K562 (cell line): Measurements from ENCODE around the gene SALL3. TPM values are rescaled to one million over a fixed set of nuclear protein-coding genes. Genes with fewer than 3 reads are reported as not detected.

Experiments
- ATF7 ChIP-seq: fragments of 450-650 bp; IDR thresholded peaks from 2 replicates; pipeline ENCODE4 v1.7.1; 2014; ENCODE audit warnings: mild to moderate bottlenecking, moderate library complexity
- FOXK1 ChIP-seq: sonication (generic); formaldehyde crosslinking; IDR thresholded peaks from 2 replicates; pipeline ENCODE4 v1.8.0; 2022; ENCODE audit warnings: missing genetic modification reagents, mild to moderate bottlenecking, borderline replicate concordance
- PTBP1 ChIP-seq: fragments of 200-400 bp; formaldehyde crosslinking; IDR thresholded peaks from 2 replicates; pipeline ENCODE4 v1.6.1; 2017; ENCODE audit warnings: low read depth, low read length
- TARDBP ChIP-seq: fragments of 450-650 bp; IDR thresholded peaks from 2 replicates; pipeline ENCODE4 v1.6.1; 2016
- polyA plus RNA-seq, 8 experiments: library from polyadenylated mRNA; depleted of rRNA in 4 of 8; stranded (reverse) in 5 of 8; unstranded in 3 of 8; fragments of >200 nt; fragmentation: Nextera tagmentation in 2 of 8; fragmentation: Illumina TruSeq in 1 of 8; extraction: Ambion mirVana in 2 of 8; extraction: Trizol in 1 of 8; gene quantifications; 2 replicates each; pipeline versions ENCODE4 v1.2.1 to v1.2.3, GENCODE V29; 2011 to 2014; ENCODE audit warnings: inconsistent platforms in 1 of 8, missing spikeins in 1 of 8
- total RNA-seq, 7 experiments: library from RNA; depleted of rRNA in 6 of 7; stranded (reverse); fragments of >200 nt in 6 of 7; fragmentation: Illumina TruSeq in 2 of 7; extraction: Trizol in 2 of 7; gene quantifications; 2 replicates each; pipeline versions ENCODE4 v1.2.1 to v1.2.3, GENCODE V29; 2011 to 2021; ENCODE audit warnings: low replicate concordance in 1 of 7
- TF ChIP-seq, protein P1 (sequence below), 2 experiments: fragments of 450-650 bp; IDR thresholded peaks; 2 replicates each; pipeline ENCODE4 v1.6.1; 2018; ENCODE audit warnings: mild to moderate bottlenecking in 2 of 2, low read depth in 1 of 2; ENCODE audit not compliant: partially characterized antibody in 2 of 2
- TF ChIP-seq, protein P2 (sequence below), 2 experiments: fragments of 250-450 bp in 1 of 2; fragments of 450-650 bp in 1 of 2; sonication (Bioruptor Pico) in 1 of 2; IDR thresholded peaks; 2 replicates each; pipeline versions ENCODE4 v1.6.1 to v1.8.0; 2016 to 2021; ENCODE audit warnings: mild to moderate bottlenecking in 2 of 2, moderate library complexity in 2 of 2, missing compliant biosample characterization in 1 of 2, missing genetic modification characterization in 1 of 2
- TF ChIP-seq, protein P3 (sequence below), 2 experiments: fragments of 450-650 bp in 1 of 2; sonication (generic) in 1 of 2; formaldehyde crosslinking in 1 of 2; IDR thresholded peaks in 1 of 2; conservative IDR thresholded peaks in 1 of 2; 2 replicates each; pipeline versions ENCODE4 v1.6.1 to v1.8.1; 2016 to 2023; ENCODE audit warnings: mild to moderate bottlenecking in 2 of 2, moderate library complexity in 2 of 2, inconsistent platforms in 1 of 2, missing genetic modification reagents in 1 of 2

Gene SALL3
- total and polyA plus RNA-seq, 9 of the 15 experiments (the other 6 are each of a cell fraction or from before 2014, with no cell fraction given), result not detected

DNA sequence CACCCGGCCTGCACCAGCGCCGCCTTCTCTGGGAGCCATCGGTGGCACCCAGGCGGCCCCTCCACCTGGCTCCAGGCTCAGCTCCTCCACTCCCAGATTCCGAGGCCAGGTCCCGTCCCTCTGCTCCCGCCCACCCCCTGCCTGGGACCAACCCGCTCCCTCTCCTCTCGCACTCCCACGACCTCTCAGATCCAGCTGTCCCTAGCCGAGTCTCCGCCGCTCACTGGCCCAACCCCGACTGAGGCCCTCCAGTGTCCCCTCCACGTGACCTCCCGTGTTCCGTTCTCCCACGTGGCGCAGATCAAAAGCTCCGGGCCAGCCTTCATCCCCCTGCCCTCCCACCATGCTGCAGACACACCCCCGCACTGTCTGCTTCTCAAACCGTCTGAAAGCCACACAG is 14.4 kb upstream of the SALL3 start (continued):
- TF ChIP-seq, protein P1, sequence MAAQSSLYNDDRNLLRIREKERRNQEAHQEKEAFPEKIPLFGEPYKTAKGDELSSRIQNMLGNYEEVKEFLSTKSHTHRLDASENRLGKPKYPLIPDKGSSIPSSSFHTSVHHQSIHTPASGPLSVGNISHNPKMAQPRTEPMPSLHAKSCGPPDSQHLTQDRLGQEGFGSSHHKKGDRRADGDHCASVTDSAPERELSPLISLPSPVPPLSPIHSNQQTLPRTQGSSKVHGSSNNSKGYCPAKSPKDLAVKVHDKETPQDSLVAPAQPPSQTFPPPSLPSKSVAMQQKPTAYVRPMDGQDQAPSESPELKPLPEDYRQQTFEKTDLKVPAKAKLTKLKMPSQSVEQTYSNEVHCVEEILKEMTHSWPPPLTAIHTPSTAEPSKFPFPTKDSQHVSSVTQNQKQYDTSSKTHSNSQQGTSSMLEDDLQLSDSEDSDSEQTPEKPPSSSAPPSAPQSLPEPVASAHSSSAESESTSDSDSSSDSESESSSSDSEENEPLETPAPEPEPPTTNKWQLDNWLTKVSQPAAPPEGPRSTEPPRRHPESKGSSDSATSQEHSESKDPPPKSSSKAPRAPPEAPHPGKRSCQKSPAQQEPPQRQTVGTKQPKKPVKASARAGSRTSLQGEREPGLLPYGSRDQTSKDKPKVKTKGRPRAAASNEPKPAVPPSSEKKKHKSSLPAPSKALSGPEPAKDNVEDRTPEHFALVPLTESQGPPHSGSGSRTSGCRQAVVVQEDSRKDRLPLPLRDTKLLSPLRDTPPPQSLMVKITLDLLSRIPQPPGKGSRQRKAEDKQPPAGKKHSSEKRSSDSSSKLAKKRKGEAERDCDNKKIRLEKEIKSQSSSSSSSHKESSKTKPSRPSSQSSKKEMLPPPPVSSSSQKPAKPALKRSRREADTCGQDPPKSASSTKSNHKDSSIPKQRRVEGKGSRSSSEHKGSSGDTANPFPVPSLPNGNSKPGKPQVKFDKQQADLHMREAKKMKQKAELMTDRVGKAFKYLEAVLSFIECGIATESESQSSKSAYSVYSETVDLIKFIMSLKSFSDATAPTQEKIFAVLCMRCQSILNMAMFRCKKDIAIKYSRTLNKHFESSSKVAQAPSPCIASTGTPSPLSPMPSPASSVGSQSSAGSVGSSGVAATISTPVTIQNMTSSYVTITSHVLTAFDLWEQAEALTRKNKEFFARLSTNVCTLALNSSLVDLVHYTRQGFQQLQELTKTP (IDR thresholded peaks at IDR 0.05; ENCODE audit: low read depth in 1 of 2, partially characterized antibody in 2 of 2), result no peak
- TF ChIP-seq, protein P2, sequence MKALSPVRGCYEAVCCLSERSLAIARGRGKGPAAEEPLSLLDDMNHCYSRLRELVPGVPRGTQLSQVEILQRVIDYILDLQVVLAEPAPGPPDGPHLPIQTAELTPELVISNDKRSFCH (CRISPR knock-in tag; IDR thresholded peaks at IDR 0.05), result no peak
- TF ChIP-seq, protein P2 (tag; IDR thresholded peaks at IDR 0.05), result no peak
- TF ChIP-seq ATF7, result no peak
- no peak for TF ChIP-seq FOXK1
- TF ChIP-seq PTBP1, result no peak
- TF ChIP-seq TARDBP, result no peak
- TF ChIP-seq, protein P3, sequence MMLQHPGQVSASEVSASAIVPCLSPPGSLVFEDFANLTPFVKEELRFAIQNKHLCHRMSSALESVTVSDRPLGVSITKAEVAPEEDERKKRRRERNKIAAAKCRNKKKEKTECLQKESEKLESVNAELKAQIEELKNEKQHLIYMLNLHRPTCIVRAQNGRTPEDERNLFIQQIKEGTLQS (IDR thresholded peaks at IDR 0.05), result no peak
- TF ChIP-seq, protein P3 (CRISPR knock-in tag; conservative IDR thresholded peaks at IDR 0.05), result no peak
- TF ChIP-seq, all 486 proteins: peak for 0
